Spleen (tissue), 11 donors: Measurements from ENCODE around the gene FTO. TPM values are rescaled to one million over a fixed set of nuclear protein-coding genes. Genes with fewer than 3 reads are reported as not detected.

Experiments
- DNase-seq: peaks from one replicate; pipeline ENCODE4 v3.0.0-alpha.2; 2020
- H3K27ac ChIP-seq, 8 donors: fragments of 200-600 bp; sonication (generic) in 7 of 8; 1 replicate in 4 of 8; 2 replicates in 4 of 8; pipeline versions ENCODE4 v1.5.0 to v1.8.0; 2016 to 2021; ENCODE audit warnings: inconsistent platforms in 4 of 8, mild to moderate bottlenecking in 4 of 8, moderate library complexity in 1 of 8
- H3K27me3 ChIP-seq, 7 donors: fragments of 200-600 bp; sonication (generic) in 6 of 7; replicated peaks in 1 of 7; 1 replicate in 4 of 7; 2 replicates in 3 of 7; pipeline versions ENCODE4 v1.5.0 to v1.8.0; 2016 to 2021; ENCODE audit warnings: inconsistent platforms in 3 of 7, mild to moderate bottlenecking in 1 of 7
- H3K36me3 ChIP-seq, 6 donors: fragments of 200-600 bp; sonication (generic) in 5 of 6; 1 replicate in 4 of 6; 2 replicates in 2 of 6; pipeline versions ENCODE4 v1.5.0 to v1.8.0; 2016 to 2021; ENCODE audit warnings: inconsistent platforms in 2 of 6
- H3K4me1 ChIP-seq, 6 donors: fragments of 200-600 bp; sonication (generic) in 5 of 6; 1 replicate in 3 of 6; 2 replicates in 3 of 6; pipeline versions ENCODE4 v1.5.0 to v1.8.0; 2016 to 2021; ENCODE audit warnings: inconsistent platforms in 3 of 6
- H3K4me3 ChIP-seq, 8 donors: fragments of 200-600 bp; sonication (generic) in 7 of 8; 1 replicate in 4 of 8; 2 replicates in 4 of 8; pipeline versions ENCODE4 v1.5.0 to v1.8.0; 2016 to 2021; ENCODE audit warnings: inconsistent platforms in 4 of 8, mild to moderate bottlenecking in 4 of 8, moderate library complexity in 2 of 8
- H3K9me3 ChIP-seq, 8 donors: fragments of 200-600 bp; sonication (generic) in 7 of 8; 1 replicate in 4 of 8; 2 replicates in 4 of 8; pipeline versions ENCODE4 v1.5.0 to v1.8.0; 2016 to 2021; ENCODE audit warnings: inconsistent platforms in 4 of 8
- POLR2A ChIP-seq, 3 donors: fragments of 450-650 bp; IDR thresholded peaks; one replicate each; pipeline ENCODE4 v1.5.1; 2017; ENCODE audit warnings: antibody characterized with exemption in 3 of 3, mild to moderate bottlenecking in 1 of 3
- POLR2AphosphoS5 ChIP-seq, 3 donors: sonication (generic); formaldehyde crosslinking; IDR thresholded peaks; one replicate each; pipeline ENCODE4 v1.5.1; 2017; ENCODE audit warnings: antibody characterized with exemption in 3 of 3
- WGBS, 5 donors: extraction: QIAGEN DNeasy Blood & Tissue Kit in 3 of 5; methylation state at CpG; one replicate each; pipeline versions ENCODE4 v1.1.5 to v1.1.7; 2013 to 2018; 5-methylcytosine and 5-hydroxymethylcytosine counted together
- intact Hi-C: fragments of 100-400 bp; cut with DNase I; formaldehyde crosslinking; loops from one replicate; pipeline ENCODE4 v1.15.0; 2023; ENCODE audit warnings: low total_unique reads
- polyA plus RNA-seq, 3 donors: library from polyadenylated mRNA; stranded (reverse); fragments of 200-250 nt; gene quantifications; one replicate each; pipeline ENCODE4 v1.2.1, GENCODE V29; 2013
- total RNA-seq, 7 donors: library from RNA; depleted of rRNA in 3 of 7; stranded (reverse); fragments of >200 nt in 3 of 7; fragmentation: NEBNext Ultra II Directional in 4 of 7; extraction: Animal tissue kit (Norgen Biotek cat#: 25700) in 4 of 7; gene quantifications; one replicate each; pipeline versions ENCODE4 v1.1.0 to v1.2.1, GENCODE V29; 2016 to 2021
- TF ChIP-seq, protein P1 (sequence below), 11 experiments: fragments of 200-600 bp in 7 of 11; fragments of 450-650 bp in 4 of 11; sonication (generic) in 4 of 11; IDR thresholded peaks in 8 of 11; conservative IDR thresholded peaks in 3 of 11; 1 replicate in 7 of 11; 2 replicates in 4 of 11; pipeline versions ENCODE4 v1.4.0 to v1.8.0; 2016 to 2021; ENCODE audit warnings: antibody characterized with exemption in 11 of 11, inconsistent platforms in 4 of 11, mild to moderate bottlenecking in 1 of 11
- donor health status: healthy with polysubstance abuse.
- donor health status: DM: no; HTN: no; CAD: no; lungs with moderate emphysema.
- donor health status: DM: no; HTN: no; CAD: no.
- donor health status: Bipolar disorder and iron deficiency.
- donor health status: healthy.
- donor health status: DM: no; HTN: no; CAD: no.
- donor health status: DM: yes; HTN: yes; CAD: no.

Gene FTO
- total and polyA plus RNA-seq, 10 donors, result 6.8 to 89.8 (median 68.4) TPM

DNA sequence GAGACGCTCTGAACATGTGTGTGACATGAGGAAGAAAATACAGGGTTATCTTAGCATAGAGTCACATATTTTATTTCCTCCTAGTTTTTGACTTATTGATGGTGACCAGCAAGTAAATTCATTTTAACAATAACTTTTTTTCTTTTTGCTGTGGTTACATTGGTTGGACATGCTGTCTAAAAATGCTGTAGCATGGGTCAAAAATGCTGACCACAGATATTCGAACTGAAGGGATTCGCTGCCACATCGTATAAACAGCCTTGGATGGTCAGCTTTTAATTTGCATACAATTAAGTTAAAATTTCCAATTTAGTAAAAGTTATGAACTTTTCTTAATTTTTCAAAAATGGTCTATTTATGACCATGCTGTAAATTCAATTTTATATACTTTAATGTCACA, 30.8 kb upstream of the FTO start:
- intact Hi-C loops, result no loop called here
- no peak for DNase-seq
- Histone ChIP-seq H3K27me3 (no peaks in the 10 kb centered on the region), H3K4me3 (no peak overlapping the region), H3K9me3 (no peaks in the 10 kb centered on the region), H3K27ac (no peak overlapping the region), H3K36me3 (no peaks in the 10 kb centered on the region), H3K4me1 (no peaks in the 10 kb centered on the region)
- 92 to 98% (median 95%) methylated on average over 4 of the region's 4 CpGs for WGBS, 5 donors
- TF ChIP-seq, protein P1, sequence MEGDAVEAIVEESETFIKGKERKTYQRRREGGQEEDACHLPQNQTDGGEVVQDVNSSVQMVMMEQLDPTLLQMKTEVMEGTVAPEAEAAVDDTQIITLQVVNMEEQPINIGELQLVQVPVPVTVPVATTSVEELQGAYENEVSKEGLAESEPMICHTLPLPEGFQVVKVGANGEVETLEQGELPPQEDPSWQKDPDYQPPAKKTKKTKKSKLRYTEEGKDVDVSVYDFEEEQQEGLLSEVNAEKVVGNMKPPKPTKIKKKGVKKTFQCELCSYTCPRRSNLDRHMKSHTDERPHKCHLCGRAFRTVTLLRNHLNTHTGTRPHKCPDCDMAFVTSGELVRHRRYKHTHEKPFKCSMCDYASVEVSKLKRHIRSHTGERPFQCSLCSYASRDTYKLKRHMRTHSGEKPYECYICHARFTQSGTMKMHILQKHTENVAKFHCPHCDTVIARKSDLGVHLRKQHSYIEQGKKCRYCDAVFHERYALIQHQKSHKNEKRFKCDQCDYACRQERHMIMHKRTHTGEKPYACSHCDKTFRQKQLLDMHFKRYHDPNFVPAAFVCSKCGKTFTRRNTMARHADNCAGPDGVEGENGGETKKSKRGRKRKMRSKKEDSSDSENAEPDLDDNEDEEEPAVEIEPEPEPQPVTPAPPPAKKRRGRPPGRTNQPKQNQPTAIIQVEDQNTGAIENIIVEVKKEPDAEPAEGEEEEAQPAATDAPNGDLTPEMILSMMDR (IDR thresholded peaks at IDR 0.05 in 8 of 11, conservative IDR thresholded peaks at IDR 0.05 in 3 of 11), result no peak
- TF ChIP-seq POLR2A (IDR thresholded peaks at IDR 0.05) (no peak), POLR2AphosphoS5 (IDR thresholded peaks at IDR 0.05) (no peak)

DNA sequence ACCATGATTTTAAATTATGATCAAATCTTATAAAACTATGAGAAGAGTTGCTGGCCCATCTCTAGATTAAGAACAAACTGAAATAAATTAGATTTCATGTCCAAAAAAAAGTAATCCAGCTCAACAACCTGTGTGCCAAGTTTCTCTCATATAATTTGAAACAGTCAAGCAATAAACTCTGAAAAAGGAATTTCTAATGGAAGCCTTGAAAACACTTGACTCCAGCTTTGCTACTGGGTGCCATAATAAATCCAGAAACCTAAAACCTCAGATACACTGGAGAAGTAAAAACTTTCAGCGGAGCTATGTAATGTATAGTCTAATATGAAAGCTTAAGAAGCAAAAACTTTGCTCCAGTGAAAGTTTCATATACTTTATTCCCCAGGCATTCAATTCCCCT, 25.8 kb upstream of the FTO start:
- H3K36me3 ChIP-seq, result no peaks in the 10 kb centered on the region
- intact Hi-C loops, result no loop called here

DNA sequence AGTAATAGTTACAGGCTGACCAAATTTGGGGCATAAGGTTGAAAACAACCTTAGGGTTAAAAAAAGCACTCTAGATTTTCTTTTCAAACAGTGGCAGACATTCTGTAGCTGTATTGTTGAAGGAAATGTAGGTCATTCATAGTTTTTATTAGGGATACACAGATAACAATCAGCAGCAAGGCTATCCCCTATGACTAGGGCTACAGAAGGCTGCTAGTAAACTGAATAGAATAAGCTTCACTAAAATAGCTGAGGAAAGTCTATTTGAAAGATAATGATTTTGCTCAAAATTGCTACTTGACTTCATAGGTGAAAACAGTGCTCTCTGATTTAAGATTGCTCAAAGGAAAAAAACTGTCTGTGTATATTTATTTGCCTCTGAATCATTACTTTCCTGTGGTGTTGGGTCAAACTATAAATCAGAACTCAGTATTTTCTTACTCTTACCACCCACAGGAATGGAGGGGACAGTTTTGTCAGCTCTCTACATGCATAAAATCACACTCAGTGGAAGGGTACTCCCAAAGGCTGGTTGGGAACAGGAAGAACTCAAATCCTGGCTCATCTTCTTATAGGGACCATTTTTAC, 25.1 kb upstream of the FTO start:
- no peaks in the 10 kb centered on the region for H3K27me3 ChIP-seq
- no peak overlapping the region for H3K4me3 ChIP-seq
- H3K4me1 ChIP-seq, result no peaks in the 10 kb centered on the region
- TF ChIP-seq POLR2AphosphoS5 (IDR thresholded peaks at IDR 0.05) (no peak), POLR2A (IDR thresholded peaks at IDR 0.05) (no peak)
- TF ChIP-seq, protein P1 (IDR thresholded peaks at IDR 0.05 in 8 of 11, conservative IDR thresholded peaks at IDR 0.05 in 3 of 11), result no peak
- H3K36me3 ChIP-seq, result no peaks in the 10 kb centered on the region
- no peaks in the 10 kb centered on the region for H3K9me3 ChIP-seq
- intact Hi-C loops, result no loop called here
- no peak overlapping the region for H3K27ac ChIP-seq
- DNase-seq, result no peak

More for the DNA sequence above, 25.8 kb upstream of the FTO start:
- no peak for TF ChIP-seq POLR2A (IDR thresholded peaks at IDR 0.05)
- TF ChIP-seq, protein P1 (IDR thresholded peaks at IDR 0.05 in 8 of 11, conservative IDR thresholded peaks at IDR 0.05 in 3 of 11), result no peak
- DNase-seq, result no peak
- Histone ChIP-seq H3K4me1 (no peaks in the 10 kb centered on the region), H3K27ac (no peak overlapping the region), H3K27me3 (no peaks in the 10 kb centered on the region), H3K4me3 (no peak overlapping the region), H3K9me3 (no peaks in the 10 kb centered on the region)
- WGBS, 5 donors, result 94 to 98% (median 97%) methylated on average over 1 of the region's 1 CpG

DNA sequence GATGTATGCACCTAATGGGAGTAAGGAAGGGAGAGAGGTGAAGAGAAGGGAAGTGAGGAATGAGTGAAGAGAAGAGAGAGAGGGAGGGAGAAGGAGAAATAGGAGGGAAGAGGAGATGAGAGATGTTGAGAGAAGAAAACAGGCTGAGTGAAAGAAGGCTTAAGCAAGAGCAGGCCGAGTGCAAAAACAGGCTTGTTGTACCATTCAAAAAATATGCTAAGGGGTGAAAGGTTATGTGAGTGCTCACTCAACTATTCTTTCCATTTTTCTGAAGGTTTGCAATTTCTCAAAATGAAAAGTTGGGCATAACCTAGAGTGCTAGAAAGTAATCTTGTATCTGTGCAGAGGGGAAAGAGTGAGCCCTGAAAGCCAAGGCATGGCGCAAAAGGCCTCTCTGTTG, 23.2 kb upstream of the FTO start:
- 92 to 96% (median 94%) methylated on average over 2 of the region's 2 CpGs for WGBS, 5 donors
- peaks cover 0 to 11% (median 0%) of the 10 kb centered on the region in 6 donors for H3K36me3 ChIP-seq
- peaks cover 0 to 9% (median 0%) of the 10 kb centered on the region in 8 donors for H3K9me3 ChIP-seq
- no peaks in the 10 kb centered on the region for H3K27me3 ChIP-seq
- no peak for TF ChIP-seq POLR2AphosphoS5 (IDR thresholded peaks at IDR 0.05)
- TF ChIP-seq, protein P1 (IDR thresholded peaks at IDR 0.05 in 8 of 11, conservative IDR thresholded peaks at IDR 0.05 in 3 of 11), result no peak
- TF ChIP-seq POLR2A (IDR thresholded peaks at IDR 0.05), result no peak
- H3K4me3 ChIP-seq, result no peak overlapping the region
- intact Hi-C loops, result no loop called here
- no peak for DNase-seq
- H3K27ac ChIP-seq, result no peak overlapping the region
- H3K4me1 ChIP-seq, result no peaks in the 10 kb centered on the region
